Stimulated activated CD8-positive, alpha-beta memory T cell treated with anti-CD3 and anti-CD28 coated beads, Interleukin-15, amount 100 ng/mL, for 48 hours (primary cell): ENCODE results near the gene CHTF8.
"Not testable (repeated sequence)": the region's sequence is repeated elsewhere in the genome, so short reads cannot be mapped to it uniquely, and the experiment has no call there.

Experiments
- DNase-seq, 2 donors: peaks; one replicate each; pipeline ENCODE4 v3.0.0-alpha.2; 2020; ENCODE audit warnings: low read depth in 2 of 2

The CHTF8 gene

DNA sequence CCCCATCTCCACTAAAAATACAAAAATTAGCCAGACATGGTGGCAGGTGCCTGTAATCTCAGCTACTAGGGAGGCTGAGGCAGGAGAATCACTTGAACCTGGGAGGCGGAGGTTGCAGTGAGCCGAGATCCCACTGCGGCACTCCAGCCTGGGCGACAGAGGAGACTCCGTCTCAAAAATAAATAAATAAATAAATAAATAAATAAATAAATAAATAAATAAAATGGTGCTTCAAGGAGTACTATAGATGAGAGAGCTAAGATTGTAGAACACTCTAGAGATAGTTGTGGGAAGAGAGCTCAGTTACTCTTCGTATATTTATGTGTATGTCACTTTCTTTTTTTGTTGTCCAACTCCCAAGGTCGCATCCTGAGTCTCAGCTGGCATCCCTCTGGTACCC is 7.1 kb upstream of the CHTF8 start:
- DNase-seq, result not testable (repeated sequence)

DNA sequence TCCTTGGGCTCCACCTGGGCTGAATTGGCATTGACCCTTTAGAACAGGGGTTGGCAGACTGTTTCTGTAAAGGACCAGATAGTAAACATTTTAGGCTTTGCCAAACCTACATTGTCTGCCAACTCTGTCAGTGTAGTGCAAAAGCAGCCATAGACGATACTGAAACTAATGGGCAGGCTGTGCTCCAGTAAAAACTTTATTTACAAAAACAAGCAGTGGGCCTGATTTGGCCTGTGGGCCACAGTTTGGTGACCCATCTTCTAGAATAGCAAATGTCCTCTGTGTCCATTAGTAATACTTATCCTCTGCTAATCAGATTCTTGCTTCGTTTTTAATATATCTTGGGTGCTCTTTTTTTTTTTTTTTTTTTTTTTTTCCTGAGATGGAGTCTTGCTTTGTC is 6.2 kb upstream of the CHTF8 start:
- no peak for DNase-seq

DNA sequence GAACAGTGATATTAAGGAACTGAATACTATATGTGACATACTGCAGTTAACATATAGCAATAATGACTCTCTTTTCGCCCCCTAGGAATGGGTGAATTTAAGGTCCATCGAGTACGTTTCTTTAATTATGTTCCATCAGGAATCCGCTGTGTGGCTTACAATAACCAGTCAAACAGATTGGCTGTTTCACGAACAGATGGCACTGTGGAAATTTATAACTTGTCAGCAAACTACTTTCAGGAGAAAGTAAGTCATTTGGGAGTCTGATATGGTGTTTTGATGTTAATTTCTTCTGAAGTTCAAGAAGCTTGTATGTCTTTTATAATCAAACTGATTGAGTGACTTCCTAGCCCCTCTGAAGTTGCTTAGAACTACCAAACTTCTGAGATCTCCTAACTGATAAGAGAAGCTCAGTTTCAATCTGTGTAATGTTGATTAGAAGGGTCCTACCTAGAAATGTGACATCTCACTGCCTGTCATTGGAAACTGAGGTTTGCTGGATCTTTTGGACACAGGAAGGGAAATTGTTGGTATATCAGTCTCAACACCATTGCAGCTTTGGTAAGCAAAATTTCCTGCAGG is 1.1 kb upstream of the CHTF8 start:
- DNase-seq, result no peak

DNA sequence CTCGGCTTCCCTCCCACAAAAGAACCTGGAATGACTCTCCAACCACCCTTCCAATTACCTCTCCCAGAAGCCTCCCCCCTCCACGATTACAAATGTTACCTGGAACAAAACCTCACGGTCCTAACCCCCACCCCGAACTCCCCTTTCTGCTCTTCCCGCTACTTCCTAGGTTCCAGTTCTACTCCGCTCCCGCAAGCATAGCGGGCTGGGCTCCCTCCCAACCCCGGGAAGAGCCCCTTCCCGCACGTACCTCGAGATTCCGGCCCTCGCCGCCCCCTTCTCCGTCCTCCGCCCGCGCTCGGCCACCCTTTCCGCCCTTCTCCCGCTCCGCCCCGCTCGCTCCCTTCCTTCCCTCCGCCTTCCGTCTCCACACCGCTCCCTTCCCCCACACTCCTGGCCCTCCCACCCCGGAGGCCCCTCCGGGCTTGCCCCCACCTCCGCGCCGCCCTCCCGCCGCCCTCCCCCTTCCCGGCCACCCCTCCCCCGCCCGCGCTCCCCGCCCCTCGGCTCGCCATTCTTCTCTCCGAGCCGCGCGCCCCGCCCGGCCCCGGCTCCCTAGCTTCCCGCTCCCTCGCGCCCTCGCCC is 457 bp downstream of the CHTF8 start:
- DNase-seq, result peak; percentile 71 to 73

DNA sequence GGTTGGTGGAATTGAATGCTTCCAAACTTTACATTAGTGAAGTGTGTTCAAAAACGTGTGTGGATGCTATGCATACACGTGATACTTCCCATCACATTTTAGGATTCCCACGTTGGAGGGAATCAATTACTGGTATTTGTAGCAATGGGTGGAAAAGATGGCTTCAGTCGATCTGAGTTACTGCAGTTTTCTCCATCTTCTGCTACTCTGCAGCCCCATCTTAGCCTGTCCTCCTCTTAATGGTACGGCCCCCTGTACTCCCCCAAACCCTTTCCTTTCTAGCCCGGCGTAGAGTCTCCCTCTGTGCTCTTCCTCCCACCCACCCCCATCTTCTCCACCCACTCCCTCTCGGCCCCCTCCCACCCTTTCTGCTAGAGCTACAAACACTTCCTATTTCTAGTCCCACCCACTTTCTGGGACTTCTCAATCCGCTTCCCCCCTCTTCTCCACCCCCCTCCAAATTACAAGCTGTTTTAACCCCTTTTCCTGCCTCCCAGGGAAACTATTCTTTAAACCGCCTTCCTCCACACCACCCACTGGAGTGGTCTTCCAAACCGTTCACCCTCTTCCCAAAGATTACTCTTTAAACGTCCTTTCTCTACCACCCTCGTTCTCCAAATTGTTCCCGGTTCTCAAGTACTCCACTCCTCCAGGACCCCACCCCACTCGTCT is 1.1 kb downstream of the CHTF8 start:
- no peak for DNase-seq

DNA sequence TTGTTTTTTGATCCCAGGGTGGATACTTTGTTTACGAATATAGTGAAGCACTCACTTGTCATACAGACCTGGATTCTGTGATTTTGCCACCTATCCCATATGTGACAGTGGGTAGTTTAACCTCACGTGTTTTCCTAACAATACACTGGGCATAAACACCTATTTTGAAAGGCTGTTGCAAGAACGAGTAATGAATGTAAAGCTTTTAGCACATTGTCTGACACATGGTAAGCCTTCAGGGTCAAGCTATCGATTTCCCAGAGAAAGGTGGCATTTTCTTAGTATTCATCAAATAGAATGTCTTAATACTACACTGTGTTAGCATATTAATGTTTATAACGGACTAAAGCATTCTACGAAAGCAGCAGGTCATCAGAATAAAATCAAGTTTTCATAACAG is 1.9 kb downstream of the CHTF8 start:
- DNase-seq, result no peak

DNA sequence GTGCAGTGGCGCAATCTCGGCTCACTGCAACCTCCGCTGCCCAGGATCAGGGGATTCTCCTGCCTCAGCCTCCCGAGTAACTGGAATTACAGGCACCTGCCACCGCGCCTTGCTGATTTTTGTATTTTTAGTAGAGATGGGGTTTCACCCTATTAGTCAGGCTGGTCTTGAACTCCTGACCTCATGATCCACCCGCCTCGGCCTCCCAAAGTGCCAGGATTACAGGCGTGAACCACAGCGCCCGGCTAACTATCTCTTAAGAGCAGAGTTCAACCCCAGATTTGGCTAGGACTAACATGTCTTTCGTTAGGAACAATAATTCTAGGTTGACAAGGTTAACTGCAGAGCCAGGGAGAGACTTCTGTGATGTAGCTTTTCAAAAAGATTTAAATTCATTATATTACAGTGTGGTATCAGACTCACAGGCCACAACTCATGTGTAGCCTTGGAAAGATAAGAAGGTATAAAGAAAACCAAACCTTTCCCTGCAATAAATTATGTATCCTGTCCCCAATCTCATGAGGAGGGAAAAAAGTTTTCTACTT is 4.3 kb downstream of the CHTF8 start:
- DNase-seq, result no peak

DNA sequence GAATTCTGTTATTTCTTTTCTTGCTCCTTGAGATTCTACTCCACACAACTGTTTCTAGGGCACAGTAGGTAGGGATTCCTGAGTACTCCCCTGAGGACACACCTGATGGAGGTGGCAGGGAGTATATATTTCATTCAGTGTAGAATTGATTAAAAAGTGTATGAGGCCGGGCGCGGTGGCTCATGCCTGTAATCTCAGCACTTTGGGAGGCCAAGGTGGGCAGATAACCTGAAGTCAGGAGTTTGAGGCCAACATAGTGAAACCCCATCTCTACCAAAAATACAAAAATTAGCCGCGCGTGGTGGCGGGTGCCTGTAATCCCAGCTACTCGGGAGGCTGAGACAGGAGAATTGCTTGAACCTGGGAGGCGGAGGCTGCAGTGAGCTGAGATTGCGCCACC is 5.6 kb downstream of the CHTF8 start:
- DNase-seq, result not testable (repeated sequence)

DNA sequence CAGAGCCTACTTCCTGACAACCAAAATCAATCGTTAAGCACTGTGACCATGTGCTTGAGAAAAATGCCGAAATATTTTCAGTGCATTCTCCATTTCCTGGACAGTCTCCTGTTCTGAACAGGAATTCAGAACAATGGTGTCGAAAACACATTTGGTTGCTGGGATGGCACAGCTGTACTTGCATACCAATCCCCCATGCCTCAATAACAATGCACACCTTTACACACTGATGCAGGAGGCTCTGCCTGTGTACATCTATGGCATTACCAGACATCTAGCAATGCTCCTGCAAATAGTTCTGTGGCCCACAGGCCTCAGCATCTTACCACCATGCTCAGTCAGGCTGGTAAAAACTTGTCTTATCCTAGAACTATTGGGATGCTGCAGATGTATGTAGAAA is 6.2 kb downstream of the CHTF8 start:
- no peak for DNase-seq

DNA sequence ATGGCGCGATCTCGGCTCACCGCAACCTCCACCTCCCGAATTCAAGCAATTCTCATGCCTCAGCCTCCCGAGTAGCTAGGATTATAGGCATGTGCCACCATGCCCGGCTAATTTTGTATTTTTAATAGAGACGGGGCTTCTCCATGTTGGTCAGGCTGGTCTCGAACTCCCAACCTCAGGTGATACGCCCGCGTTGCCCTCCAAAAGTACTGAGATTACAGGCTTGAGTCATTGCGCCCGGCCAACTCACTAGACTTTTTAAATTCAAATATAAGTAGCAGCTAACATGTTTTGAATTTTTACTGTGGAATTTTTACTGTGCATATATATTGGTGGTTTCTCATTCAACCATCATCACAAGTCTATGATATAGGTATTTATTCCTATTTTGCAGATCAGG is 7.4 kb downstream of the CHTF8 start:
- not testable (repeated sequence) for DNase-seq

DNA sequence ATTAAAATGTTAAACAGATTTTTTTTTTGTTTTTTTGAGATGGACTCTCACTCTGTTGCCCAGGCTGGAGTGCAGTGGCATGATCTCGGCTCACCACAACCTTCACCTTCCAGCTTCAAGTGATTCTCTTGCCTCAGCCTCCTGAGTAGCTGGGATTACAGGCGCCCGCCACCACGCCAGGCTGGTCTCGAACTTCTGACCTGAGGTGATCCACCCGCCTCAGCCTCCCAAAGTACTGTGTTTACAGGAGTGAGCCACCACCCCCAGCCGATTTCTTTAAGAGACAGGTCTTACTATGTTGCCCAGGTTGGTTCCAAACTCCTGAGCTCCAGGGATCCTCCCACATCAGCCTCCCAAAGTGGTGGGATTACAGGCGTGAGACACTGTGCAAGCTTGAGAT is 8.0 kb downstream of the CHTF8 start:
- not testable (repeated sequence) for DNase-seq

DNA sequence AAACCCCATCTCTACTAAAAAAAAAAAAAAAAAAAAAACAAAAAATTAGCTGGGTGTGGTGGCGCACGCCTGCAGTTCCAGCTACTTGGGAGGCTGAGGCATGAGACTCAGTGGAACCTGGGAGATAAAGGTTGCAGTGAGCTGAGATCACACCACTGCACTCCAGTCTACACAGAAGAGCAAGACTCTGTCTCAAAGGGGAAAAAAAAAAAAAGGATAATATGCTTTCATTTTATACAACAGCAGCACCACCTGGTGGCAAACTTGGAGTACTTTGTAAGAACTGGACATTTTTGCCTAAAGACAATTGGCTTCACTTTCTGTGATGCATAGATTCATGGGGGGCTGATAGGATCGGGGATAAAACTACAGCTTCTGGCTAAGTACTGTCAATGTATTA is 8.5 kb downstream of the CHTF8 start:
- DNase-seq, result no peak

DNA sequence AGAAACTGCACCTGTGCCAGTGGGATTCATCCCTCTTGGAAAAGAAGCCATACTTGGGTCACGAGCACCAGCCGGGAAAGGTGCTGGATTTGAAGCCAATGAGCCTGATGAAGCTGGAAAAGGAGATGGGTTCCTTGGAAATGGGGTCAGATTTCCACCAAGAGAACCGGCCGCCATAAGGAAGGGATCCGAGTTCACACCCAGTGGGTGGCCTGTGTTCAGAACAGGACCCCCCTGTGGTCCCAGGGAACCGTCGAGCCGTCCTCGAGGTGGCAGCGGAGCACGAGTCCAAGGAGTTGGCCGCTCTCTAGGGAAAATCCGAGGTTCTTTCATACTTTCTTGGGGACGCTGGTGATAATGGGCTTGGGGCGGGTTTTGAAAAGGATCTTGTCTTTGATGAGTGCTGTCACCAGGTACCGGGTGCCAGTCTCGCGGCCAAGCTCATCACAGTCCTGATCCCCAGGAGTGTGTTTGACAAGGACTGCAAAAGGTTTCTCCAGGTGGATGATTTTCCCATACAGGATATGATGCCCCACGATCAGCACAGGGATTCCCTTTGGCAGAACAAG is 12.2 kb downstream of the CHTF8 start:
- DNase-seq, result no peak

DNA sequence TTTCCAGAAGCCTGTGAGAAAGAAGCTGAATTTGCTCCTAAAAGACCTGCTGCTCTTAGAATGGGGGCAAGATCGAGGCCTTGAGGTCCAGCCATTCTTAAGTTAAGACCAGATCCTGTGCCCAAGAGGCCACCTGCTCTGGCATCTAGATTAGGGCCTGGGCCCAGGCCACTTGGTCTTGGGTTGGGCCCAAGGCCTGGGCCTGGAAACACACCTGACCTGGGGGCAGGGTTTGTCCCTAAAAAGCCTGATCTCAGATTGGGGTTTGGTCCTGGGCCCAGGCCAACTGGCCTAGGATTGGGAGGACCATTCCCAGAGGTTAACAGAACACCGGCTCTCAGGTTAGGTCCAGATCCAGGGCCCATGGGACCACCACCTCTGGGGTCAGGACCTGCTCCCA is 12.9 kb downstream of the CHTF8 start:
- no peak for DNase-seq

DNA sequence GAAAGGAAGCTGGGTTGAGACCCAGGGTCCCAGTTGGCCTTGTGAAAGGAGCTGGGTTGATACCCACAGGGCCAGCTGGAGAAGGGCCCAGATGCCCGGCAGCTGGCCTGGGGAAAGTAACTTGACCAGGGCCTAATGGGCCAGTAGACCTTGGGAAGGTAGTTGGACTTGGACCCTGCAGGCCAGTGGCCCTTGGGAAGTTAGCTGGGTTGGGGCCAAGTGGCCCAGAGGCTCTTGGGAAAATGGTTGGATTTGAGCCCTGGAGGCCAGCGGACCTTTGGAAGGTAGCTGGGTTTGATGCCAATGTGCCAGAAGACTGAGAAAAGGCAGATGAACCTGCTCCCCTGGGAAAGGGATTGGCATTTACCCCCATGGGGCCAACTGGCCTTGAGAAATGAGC is 13.4 kb downstream of the CHTF8 start:
- DNase-seq, result no peak

DNA sequence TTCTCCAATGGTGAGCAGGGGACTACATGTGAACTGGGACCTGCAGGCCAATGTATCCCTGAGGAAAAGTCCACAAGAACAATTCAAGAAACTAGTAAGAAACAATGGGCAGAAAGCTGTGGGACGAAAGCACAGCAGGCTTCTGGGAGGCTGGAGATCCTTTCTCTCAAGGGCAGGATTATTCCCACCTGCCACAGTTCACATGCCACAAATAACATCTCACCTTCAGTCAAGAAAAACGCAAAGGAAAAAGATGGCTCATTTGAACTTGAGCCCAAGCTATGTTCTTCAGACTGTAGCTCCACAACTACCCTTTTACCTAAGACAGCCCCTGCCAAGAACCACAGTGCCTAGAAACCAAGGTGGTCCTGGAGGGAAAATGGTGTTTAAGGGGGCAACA is 13.9 kb downstream of the CHTF8 start:
- no peak for DNase-seq

DNA sequence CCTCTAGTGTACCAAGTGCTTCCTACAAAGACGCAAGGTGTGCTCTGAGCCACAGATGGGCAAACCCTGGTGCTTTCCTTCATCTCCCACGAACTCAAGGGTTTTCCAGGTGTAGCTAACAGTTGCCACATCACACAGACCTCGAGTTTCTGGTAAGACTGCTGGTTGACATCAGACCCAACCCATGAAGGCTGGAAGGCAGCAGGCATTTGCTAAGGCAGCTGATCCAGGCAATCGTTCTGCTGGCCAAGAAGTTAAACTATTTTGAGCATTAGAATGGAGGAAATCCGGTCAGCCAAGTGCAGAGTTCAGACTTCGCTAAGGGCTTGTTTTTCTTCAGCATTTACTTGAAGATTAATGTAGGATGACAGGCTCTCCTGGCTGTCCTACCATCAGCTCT is 15.5 kb downstream of the CHTF8 start:
- no peak for DNase-seq

DNA sequence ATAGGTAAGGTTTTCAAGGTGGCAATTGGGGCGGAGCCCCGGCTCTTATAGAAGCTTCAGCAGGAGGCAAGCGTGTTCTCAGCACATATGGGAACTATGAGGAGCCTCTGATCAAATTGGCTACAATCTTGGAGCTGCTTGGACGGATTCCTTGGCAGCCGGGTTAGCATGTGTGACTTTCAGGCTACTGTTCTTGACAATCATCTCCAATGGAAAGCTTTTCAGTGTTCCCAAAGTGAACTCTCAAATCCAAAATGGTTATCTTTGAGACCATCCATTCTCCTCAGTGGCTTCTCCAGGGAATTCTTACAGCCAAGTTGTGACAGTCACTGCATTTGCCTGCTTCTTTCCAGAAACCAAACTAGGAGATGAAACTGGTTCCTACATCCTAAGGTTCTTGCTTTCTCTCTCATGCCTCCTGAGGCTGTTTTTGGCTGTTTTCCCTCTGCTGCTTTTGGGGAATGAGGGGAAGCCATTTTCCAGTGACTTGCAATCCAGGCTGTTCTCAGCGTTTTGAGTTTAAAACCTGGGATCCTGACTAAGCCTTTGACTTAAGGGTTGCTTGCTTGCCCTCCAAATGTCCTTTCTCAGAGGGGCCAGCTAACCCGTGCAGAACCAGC is 16.0 kb downstream of the CHTF8 start:
- DNase-seq, result no peak

DNA sequence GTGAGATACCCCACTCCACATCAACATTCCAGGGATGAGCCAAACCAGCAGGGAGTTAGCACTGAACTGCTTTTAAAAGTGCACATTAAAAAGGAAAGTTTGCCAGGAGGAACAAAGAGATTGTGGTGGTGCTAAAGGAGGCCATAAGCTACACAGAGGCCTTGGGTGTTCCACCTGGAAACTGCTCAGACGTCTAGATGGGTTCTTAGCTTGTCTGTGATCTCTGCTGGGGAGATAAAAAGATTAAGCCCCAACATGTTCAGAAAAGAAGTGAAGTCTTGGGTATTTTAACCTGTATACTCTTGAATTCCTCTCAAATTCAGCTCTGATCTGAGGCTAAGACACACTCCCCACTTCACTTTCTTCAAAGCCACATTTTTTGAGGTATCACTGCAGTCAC is 16.6 kb downstream of the CHTF8 start:
- DNase-seq, result no peak

DNA sequence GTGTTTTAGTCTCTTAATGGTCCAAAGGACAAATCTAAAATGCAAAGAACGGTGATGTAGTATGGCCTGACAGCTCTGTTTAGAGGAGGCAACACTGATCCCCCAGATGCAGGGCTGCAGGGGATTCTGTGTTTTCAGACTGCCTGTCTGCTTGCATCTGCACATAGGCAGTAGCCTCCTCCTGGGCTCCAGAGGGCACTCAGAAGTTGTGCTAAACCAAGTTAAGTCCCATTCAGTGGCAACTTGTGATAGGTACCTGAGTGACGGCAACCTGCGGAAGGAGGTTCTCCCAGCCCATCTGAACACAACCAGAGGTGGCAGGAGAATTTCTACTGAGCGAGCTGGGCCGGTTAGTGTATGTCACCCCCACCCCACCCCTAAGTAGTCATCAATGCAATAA is 17.0 kb downstream of the CHTF8 start:
- no peak for DNase-seq

DNA sequence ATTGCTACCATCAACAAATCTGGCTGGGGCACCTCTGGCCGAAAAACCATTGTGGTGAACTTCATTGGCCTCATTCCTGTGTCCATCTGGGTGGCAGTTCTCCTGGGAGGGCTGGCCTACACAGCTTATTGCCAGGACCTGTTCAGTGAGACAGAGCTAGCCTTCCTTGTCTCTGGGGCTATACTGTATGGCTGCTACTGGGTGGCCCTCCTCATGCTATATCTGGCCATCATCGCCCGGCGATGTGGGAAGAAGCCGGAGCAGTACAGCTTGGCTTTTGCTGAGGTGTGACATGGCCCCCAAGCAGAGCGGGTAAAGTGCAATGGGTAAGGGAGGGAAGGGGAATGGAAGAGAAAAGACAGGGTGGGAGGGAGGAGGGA is 17.4 kb downstream of the CHTF8 start:
- no peak for DNase-seq

DNA sequence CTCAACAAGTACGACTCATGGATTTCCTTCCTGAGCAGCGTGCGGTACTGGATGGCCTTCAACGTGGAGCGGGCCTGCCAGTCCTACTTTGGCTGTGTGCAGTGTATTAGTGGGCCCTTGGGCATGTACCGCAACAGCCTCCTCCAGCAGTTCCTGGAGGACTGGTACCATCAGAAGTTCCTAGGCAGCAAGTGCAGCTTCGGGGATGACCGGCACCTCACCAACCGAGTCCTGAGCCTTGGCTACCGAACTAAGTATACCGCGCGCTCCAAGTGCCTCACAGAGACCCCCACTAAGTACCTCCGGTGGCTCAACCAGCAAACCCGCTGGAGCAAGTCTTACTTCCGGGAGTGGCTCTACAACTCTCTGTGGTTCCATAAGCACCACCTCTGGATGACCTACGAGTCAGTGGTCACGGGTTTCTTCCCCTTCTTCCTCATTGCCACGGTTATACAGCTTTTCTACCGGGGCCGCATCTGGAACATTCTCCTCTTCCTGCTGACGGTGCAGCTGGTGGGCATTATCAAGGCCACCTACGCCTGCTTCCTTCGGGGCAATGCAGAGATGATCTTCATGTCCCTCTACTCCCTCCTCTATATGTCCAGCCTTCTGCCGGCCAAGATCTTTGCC is 17.9 kb downstream of the CHTF8 start:
- DNase-seq, result no peak
